ENCODE results near the gene SPEF2. TPM values are rescaled to one million over a fixed set of nuclear protein-coding genes. Genes with fewer than 3 reads are reported as not detected.

The SPEF2 gene
- total and polyA plus RNA-seq, 9 of the 15 experiments (the other 6 are each of a cell fraction or from before 2014, with no cell fraction given) = 0.11 to 0.62 (median 0.20) TPM; not detected in 2

DNA sequence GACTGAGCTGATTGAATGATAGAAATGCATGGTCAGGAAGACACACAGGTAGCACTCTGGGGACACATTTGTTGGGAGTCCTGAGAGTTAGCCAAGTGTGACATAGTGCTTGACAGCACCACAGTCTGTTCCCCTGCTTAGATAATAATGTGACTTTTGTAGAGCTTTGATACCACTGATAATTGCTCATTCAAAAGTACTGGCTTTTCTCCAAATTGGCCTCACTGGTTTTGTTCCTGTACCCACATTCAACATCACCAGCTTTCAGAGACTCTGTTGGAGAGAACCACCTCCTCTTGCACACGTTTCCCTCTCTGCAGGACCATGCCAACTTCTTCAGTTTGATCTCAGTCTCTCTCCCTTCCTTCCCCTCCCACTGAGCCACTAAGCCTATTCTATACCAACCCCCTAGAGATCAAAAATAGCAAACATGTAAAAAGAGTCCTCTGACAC is 186.6 kb downstream of the SPEF2 start (continued):
- TF ChIP-seq SIN3A (IDR thresholded peaks at IDR 0.05; ENCODE audit: borderline replicate concordance in 2 of 2, control insufficient read depth in 1 of 2, low read depth in 2 of 2, low read length in 2 of 2) (no peak), XRCC4 (IDR thresholded peaks at IDR 0.05; ENCODE audit: extremely low read depth, insufficient read depth, insufficient read length) (no peak), GTF2F1 (IDR thresholded peaks at IDR 0.05; ENCODE audit: low read depth, low read length) (no peak), HDAC8 (tag; IDR thresholded peaks at IDR 0.05) (no peak)
- TF ChIP-seq, protein P1, sequence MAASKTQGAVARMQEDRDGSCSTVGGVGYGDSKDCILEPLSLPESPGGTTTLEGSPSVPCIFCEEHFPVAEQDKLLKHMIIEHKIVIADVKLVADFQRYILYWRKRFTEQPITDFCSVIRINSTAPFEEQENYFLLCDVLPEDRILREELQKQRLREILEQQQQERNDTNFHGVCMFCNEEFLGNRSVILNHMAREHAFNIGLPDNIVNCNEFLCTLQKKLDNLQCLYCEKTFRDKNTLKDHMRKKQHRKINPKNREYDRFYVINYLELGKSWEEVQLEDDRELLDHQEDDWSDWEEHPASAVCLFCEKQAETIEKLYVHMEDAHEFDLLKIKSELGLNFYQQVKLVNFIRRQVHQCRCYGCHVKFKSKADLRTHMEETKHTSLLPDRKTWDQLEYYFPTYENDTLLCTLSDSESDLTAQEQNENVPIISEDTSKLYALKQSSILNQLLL (CRISPR knock-in tag; IDR thresholded peaks at IDR 0.05; ENCODE audit: borderline replicate concordance) = no peak
- TF ChIP-seq, protein P2, sequence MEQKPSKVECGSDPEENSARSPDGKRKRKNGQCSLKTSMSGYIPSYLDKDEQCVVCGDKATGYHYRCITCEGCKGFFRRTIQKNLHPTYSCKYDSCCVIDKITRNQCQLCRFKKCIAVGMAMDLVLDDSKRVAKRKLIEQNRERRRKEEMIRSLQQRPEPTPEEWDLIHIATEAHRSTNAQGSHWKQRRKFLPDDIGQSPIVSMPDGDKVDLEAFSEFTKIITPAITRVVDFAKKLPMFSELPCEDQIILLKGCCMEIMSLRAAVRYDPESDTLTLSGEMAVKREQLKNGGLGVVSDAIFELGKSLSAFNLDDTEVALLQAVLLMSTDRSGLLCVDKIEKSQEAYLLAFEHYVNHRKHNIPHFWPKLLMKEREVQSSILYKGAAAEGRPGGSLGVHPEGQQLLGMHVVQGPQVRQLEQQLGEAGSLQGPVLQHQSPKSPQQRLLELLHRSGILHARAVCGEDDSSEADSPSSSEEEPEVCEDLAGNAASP (IDR thresholded peaks at IDR 0.05) = no peak

GRCh38 chr5:35804841-35805240 is 187.2 kb downstream of the SPEF2 start:
- POLR2A ChIA-PET = interaction anchor here (1.2 to 1.4 kb wide), 2 partner anchors 10 to 13 kb away, joined by 3 to 4 read pairs; no protein-coding TSS in a partner anchor
- Histone ChIP-seq H3K9ac (ENCODE audit: insufficient read depth in 1 of 2, low read depth in 2 of 2, low read length in 2 of 2) (no peak overlapping the region), H3K9me3 (replicated peaks; ENCODE audit: control insufficient read depth, insufficient read depth, low read depth, low read length) (no peaks in the 10 kb centered on the region), H3K4me1 (replicated peaks in 1 of 2; ENCODE audit: control insufficient read depth in 2 of 2, insufficient read depth in 2 of 2, low read length in 2 of 2) (no peaks in the 10 kb centered on the region), H3K36me3 (ENCODE audit: control insufficient read depth, insufficient read depth, low read length) (no peaks in the 10 kb centered on the region), H3K27ac (ENCODE audit: extremely low read depth, low read depth, low read length) (no peak overlapping the region), H4K20me1 (replicated peaks; ENCODE audit: control insufficient read depth, insufficient read depth, low read length) (no peaks in the 10 kb centered on the region), H3K9me1 (ENCODE audit: control insufficient read depth, insufficient read depth, low read length) (no peaks in the 10 kb centered on the region), H3K4me3 (no peak overlapping the region), H2AFZ (ENCODE audit: low read depth, low read length) (no peak overlapping the region), H3K4me2 (ENCODE audit: insufficient read depth, low read length) (no peak overlapping the region), H3K27me3 (ENCODE audit: control insufficient read depth in 2 of 2, insufficient read depth in 2 of 2, low read length in 2 of 2) (no peaks in the 10 kb centered on the region), H3K79me2 (ENCODE audit: control insufficient read depth, insufficient read depth, low read length) (no peaks in the 10 kb centered on the region)
- TF ChIP-seq ZFP91 (CRISPR knock-in tag; IDR thresholded peaks at IDR 0.05) (no peak), IRF2 (CRISPR knock-in tag; IDR thresholded peaks at IDR 0.05) (no peak)
- CTCF ChIA-PET (ENCODE audit: low intra/inter-chr PET ratio) = no interaction called here
- no TSS peak for BruUV-seq (replicated peaks)
- ATAC-seq = no peak
- no peak for DNase-seq (ENCODE audit: extremely low read depth in 1 of 4, low spot score in 3 of 4)
- no peak for FAIRE-seq
- in situ Hi-C loops (cut with MboI) (no loop called here), intact Hi-C loops (cut with micrococcal nuclease) (no loop called here)
